Aorta (tissue), 5 donors: ENCODE data around the gene JMJD8. TPM values are rescaled to one million over a fixed set of nuclear protein-coding genes. Genes with fewer than 3 reads are reported as not detected.
A peak's percentile ranks its signal among the peaks of the same experiment; 100 is the strongest.

Source experiments
- ATAC-seq: fragments of 200-7000 bp; cut with Tn5 transposase; one replicate; pipeline ENCODE4 v1.9.1; 2022; ENCODE audit warnings: moderate library complexity; ENCODE audit not compliant: low FRiP score
- DNase-seq, 2 donors: peaks; one replicate each; pipeline ENCODE4 v3.0.0-alpha.2; 2020
- H3K27ac ChIP-seq, 2 donors: one replicate each; pipeline ENCODE4 v1.5.1; 2013; ENCODE audit warnings: low read length in 2 of 2, mild to moderate bottlenecking in 2 of 2, moderate library complexity in 2 of 2, control low read depth in 1 of 2, inconsistent platforms in 1 of 2, low read depth in 1 of 2
- H3K27me3 ChIP-seq, 2 donors: one replicate each; pipeline ENCODE4 v1.6.1; 2013; ENCODE audit warnings: control low read depth in 1 of 2, low read length in 1 of 2, mild to moderate bottlenecking in 1 of 2, moderate library complexity in 1 of 2; ENCODE audit not compliant: insufficient read depth in 2 of 2, control insufficient read depth in 1 of 2
- H3K36me3 ChIP-seq, 2 donors: one replicate each; pipeline ENCODE4 v1.6.1; 2013; ENCODE audit warnings: control low read depth in 1 of 2, low read length in 1 of 2, mild to moderate bottlenecking in 1 of 2; ENCODE audit not compliant: insufficient read depth in 2 of 2, control insufficient read depth in 1 of 2
- H3K4me1 ChIP-seq, 2 donors: one replicate each; pipeline ENCODE4 v1.6.1; 2013; ENCODE audit warnings: low read length in 2 of 2, control low read depth in 1 of 2, mild to moderate bottlenecking in 1 of 2, moderate library complexity in 1 of 2; ENCODE audit not compliant: insufficient read depth in 2 of 2, control insufficient read depth in 1 of 2
- H3K4me3 ChIP-seq, 2 donors: one replicate each; pipeline ENCODE4 v1.5.1; 2013; ENCODE audit warnings: low read length in 2 of 2, control low read depth in 1 of 2, mild to moderate bottlenecking in 1 of 2
- H3K9me3 ChIP-seq: one replicate; pipeline ENCODE4 v1.6.1; 2013; ENCODE audit warnings: mild to moderate bottlenecking, low read length; ENCODE audit not compliant: control insufficient read depth
- WGBS, 2 donors: extraction: QIAGEN DNeasy Blood & Tissue Kit; methylation state at CpG; one replicate each; pipeline ENCODE4 v1.1.7; 2013; 5-methylcytosine and 5-hydroxymethylcytosine counted together
- intact Hi-C, 2 donors: fragments of 100-400 bp; cut with DNase I; formaldehyde crosslinking; loops; one replicate each; pipeline versions ENCODE4 v1.14.2 to v1.15.0; 2022
- polyA plus RNA-seq, 2 donors: library from polyadenylated mRNA; stranded (reverse); fragments of 200-250 nt; gene quantifications; one replicate each; pipeline ENCODE4 v1.2.3, GENCODE V29; 2013
- total RNA-seq, 2 donors: library from RNA; stranded (reverse); fragmentation: NEBNext Ultra II Directional; extraction: Animal tissue kit (Norgen Biotek cat#: 25700); gene quantifications; one replicate each; pipeline ENCODE4 v1.2.1, GENCODE V29; 2021
- donor health status: healthy with polysubstance abuse.
- donor health status: Bipolar disorder and iron deficiency.
- donor health status: DM: no; HTN: no; CAD: no.
- donor health status: DM: no; HTN: no; CAD: no.
- donor health status: DM: yes; HTN: yes; CAD: no.

Gene JMJD8
- total and polyA plus RNA-seq, 4 donors: 46.1 to 110 (median 53.4) TPM

- no peak for DNase-seq
- ATAC-seq: no peak
- H3K4me3 ChIP-seq: no peak overlapping the region
- no peak overlapping the region for H3K27ac ChIP-seq
- WGBS, 2 donors: 82% methylated on average over 22 of the region's 22 CpGs
- no peaks in the 10 kb centered on the region for H3K9me3 ChIP-seq
- H3K4me1 ChIP-seq: no peaks in the 10 kb centered on the region
- intact Hi-C loops: loop anchor here in 1 of 2 donors (10.0 kb wide), 1 partner anchor 272 kb away; the partner anchor contains the start of gene NME4
- no peaks in the 10 kb centered on the region for H3K27me3 ChIP-seq
- H3K36me3 ChIP-seq: peaks cover 0 to 6% of the 10 kb centered on the region in 2 donors
These were observed 16.9 kb downstream of the JMJD8 start for GRCh38 chr16:667113-667779.

- Histone ChIP-seq H3K36me3 (peaks cover 0 to 2% of the 10 kb centered on the region in 2 donors), H3K4me1 (no peaks in the 10 kb centered on the region), H3K27ac (no peak overlapping the region), H3K27me3 (no peaks in the 10 kb centered on the region), H3K4me3 (no peak overlapping the region), H3K9me3 (no peaks in the 10 kb centered on the region)
- ATAC-seq: no peak
- no peak for DNase-seq
- intact Hi-C loops: loop anchor here in 1 of 2 donors (10.0 kb wide), 1 partner anchor 272 kb away; the partner anchor contains the start of gene NME4
- 90 to 96% methylated on average over 12 to 13 of the region's 13 CpGs for WGBS, 2 donors
These were observed 17.6 kb downstream of the JMJD8 start for GRCh38 chr16:666572-666971.

- 94% methylated on average over 21 of the region's 21 CpGs for WGBS, 2 donors
- no peak for ATAC-seq
- no peak overlapping the region for H3K27ac ChIP-seq
- no peaks in the 10 kb centered on the region for H3K36me3 ChIP-seq
- H3K9me3 ChIP-seq: no peaks in the 10 kb centered on the region
- no peak for DNase-seq
- intact Hi-C loops: loop anchor here in 1 of 2 donors (10.0 kb wide), 1 partner anchor 268 kb away; the partner anchor contains the start of gene NME4
- H3K4me1 ChIP-seq: no peaks in the 10 kb centered on the region
- H3K27me3 ChIP-seq: no peaks in the 10 kb centered on the region
- H3K4me3 ChIP-seq: no peak overlapping the region
These were observed 21.5 kb downstream of the JMJD8 start for GRCh38 chr16:662597-662996.

GRCh38 chr16:662095-662494, 22.0 kb downstream of the JMJD8 start:
- ATAC-seq (no peak), DNase-seq (no peak)
- no peaks in the 10 kb centered on the region for H3K4me1 ChIP-seq
- WGBS, 2 donors: 94 to 97% methylated on average over 19 of the region's 19 CpGs
- no peak overlapping the region for H3K27ac ChIP-seq
- no peaks in the 10 kb centered on the region for H3K9me3 ChIP-seq
- H3K36me3 ChIP-seq: no peaks in the 10 kb centered on the region
- H3K27me3 ChIP-seq: no peaks in the 10 kb centered on the region
- no peak overlapping the region for H3K4me3 ChIP-seq
- intact Hi-C loops: loop anchor here in 1 of 2 donors (10.0 kb wide), 1 partner anchor 267 kb away; the partner anchor contains the start of gene NME4

GRCh38 chr16:661184-661821, 22.8 kb downstream of the JMJD8 start:
- Histone ChIP-seq H3K9me3 (no peaks in the 10 kb centered on the region), H3K27ac (no peak overlapping the region), H3K36me3 (no peaks in the 10 kb centered on the region), H3K27me3 (no peaks in the 10 kb centered on the region), H3K4me3 (no peak overlapping the region), H3K4me1 (no peaks in the 10 kb centered on the region)
- intact Hi-C loops: loop anchor here in 1 of 2 donors (10.0 kb wide), 1 partner anchor 267 kb away; the partner anchor contains the start of gene NME4
- no peak for DNase-seq
- WGBS, 2 donors: 68 to 73% methylated on average over 31 to 35 of the region's 35 CpGs
- no peak for ATAC-seq

- no peaks in the 10 kb centered on the region for H3K36me3 ChIP-seq
- peak; percentile 88 for ATAC-seq
- H3K4me1 ChIP-seq: no peaks in the 10 kb centered on the region
- intact Hi-C loops: loop anchor here in 1 of 2 donors (10.0 kb wide), 1 partner anchor 266 kb away; the partner anchor contains the start of gene NME4
- H3K9me3 ChIP-seq: no peaks in the 10 kb centered on the region
- no peaks in the 10 kb centered on the region for H3K27me3 ChIP-seq
- DNase-seq: peak; percentile 93 to 95
- H3K27ac ChIP-seq: no peak overlapping the region
- H3K4me3 ChIP-seq: no peak overlapping the region
- WGBS, 2 donors: 35 to 50% methylated on average over 25 to 37 of the region's 43 CpGs
These were observed 23.5 kb downstream of the JMJD8 start for GRCh38 chr16:660459-661183.

GRCh38 chr16:660132-660458, 24.0 kb downstream of the JMJD8 start:
- Histone ChIP-seq H3K4me3 (no peak overlapping the region), H3K27me3 (no peaks in the 10 kb centered on the region), H3K9me3 (no peaks in the 10 kb centered on the region), H3K36me3 (no peaks in the 10 kb centered on the region), H3K27ac (no peak overlapping the region), H3K4me1 (no peaks in the 10 kb centered on the region)
- WGBS, 2 donors: 70 to 77% methylated on average over 6 of the region's 6 CpGs
- ATAC-seq: no peak
- intact Hi-C loops: loop anchor here in 1 of 2 donors (10.0 kb wide), 1 partner anchor 265 kb away; the partner anchor contains the start of gene NME4
- no peak for DNase-seq

- ATAC-seq (no peak), DNase-seq (no peak)
- Histone ChIP-seq H3K4me3 (no peak overlapping the region), H3K27ac (no peak overlapping the region), H3K36me3 (no peaks in the 10 kb centered on the region), H3K4me1 (no peaks in the 10 kb centered on the region), H3K9me3 (no peaks in the 10 kb centered on the region), H3K27me3 (no peaks in the 10 kb centered on the region)
- intact Hi-C loops: loop anchor here in 1 of 2 donors (10.0 kb wide), 1 partner anchor 265 kb away; the partner anchor contains the start of gene NME4
- 89 to 90% methylated on average over 20 of the region's 20 CpGs for WGBS, 2 donors
These were observed 24.5 kb downstream of the JMJD8 start for GRCh38 chr16:659618-660017.
